Fibroblast of villous mesenchyme (primary cell): ENCODE data around the gene SRSF3. TPM values are rescaled to one million over a fixed set of nuclear protein-coding genes. Genes with fewer than 3 reads are reported as not detected.

Source experiments
- DNase-seq: peaks from one replicate; pipeline ENCODE4 v3.0.0-alpha.2; 2010; ENCODE audit warnings: low read depth
- H3K4me3 ChIP-seq: 2 replicates; pipeline ENCODE4 v1.5.1; 2011; ENCODE audit warnings: low read depth, mild to moderate bottlenecking, low read length
- total RNA-seq: library from RNA; depleted of rRNA; stranded (reverse); fragments of >200 nt; gene quantifications from 2 replicates; pipeline ENCODE4 v1.2.3, GENCODE V29; 2012
- TF ChIP-seq, protein P1 (sequence below): IDR thresholded peaks from 2 replicates; pipeline ENCODE4 v1.5.1; 2012; ENCODE audit warnings: low read depth, mild to moderate bottlenecking, low read length; ENCODE audit not compliant: insufficient read depth

Gene SRSF3
- total RNA-seq, 1 donor = 445 TPM

DNA sequence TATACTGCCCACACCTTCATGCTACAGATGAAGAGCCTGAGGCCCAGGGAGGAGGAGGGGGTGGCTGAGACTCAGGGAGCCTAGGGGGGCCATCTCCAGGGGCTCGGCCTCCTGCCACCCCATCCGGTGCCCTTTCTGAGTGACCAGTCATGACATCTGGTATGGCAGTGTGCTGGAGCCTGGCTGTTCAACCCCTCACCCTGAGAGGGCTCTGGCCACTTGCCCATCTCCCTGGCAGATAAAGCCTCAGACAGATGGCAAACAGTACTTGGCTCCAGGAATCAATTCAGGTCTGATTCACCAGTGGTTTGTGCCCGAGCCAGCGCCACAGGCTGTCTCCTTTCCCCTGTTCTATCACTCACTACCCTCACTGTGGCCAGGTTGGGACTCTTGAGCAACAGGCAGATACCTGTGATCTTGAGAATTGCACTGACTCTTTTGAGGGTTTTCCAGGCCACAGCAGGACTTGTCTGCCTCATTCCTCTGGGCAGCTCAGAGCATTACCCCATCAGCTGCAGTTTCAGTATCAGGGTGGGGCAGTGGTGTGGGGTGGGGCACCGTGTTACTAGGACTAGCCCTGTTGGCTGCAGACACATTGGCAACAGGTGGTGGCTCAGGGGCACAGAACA lies 22.8 kb downstream of the SRSF3 start:
- TF ChIP-seq, protein P1, sequence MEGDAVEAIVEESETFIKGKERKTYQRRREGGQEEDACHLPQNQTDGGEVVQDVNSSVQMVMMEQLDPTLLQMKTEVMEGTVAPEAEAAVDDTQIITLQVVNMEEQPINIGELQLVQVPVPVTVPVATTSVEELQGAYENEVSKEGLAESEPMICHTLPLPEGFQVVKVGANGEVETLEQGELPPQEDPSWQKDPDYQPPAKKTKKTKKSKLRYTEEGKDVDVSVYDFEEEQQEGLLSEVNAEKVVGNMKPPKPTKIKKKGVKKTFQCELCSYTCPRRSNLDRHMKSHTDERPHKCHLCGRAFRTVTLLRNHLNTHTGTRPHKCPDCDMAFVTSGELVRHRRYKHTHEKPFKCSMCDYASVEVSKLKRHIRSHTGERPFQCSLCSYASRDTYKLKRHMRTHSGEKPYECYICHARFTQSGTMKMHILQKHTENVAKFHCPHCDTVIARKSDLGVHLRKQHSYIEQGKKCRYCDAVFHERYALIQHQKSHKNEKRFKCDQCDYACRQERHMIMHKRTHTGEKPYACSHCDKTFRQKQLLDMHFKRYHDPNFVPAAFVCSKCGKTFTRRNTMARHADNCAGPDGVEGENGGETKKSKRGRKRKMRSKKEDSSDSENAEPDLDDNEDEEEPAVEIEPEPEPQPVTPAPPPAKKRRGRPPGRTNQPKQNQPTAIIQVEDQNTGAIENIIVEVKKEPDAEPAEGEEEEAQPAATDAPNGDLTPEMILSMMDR = no peak
- DNase-seq = no peak
- no peak overlapping the region for H3K4me3 ChIP-seq

DNA sequence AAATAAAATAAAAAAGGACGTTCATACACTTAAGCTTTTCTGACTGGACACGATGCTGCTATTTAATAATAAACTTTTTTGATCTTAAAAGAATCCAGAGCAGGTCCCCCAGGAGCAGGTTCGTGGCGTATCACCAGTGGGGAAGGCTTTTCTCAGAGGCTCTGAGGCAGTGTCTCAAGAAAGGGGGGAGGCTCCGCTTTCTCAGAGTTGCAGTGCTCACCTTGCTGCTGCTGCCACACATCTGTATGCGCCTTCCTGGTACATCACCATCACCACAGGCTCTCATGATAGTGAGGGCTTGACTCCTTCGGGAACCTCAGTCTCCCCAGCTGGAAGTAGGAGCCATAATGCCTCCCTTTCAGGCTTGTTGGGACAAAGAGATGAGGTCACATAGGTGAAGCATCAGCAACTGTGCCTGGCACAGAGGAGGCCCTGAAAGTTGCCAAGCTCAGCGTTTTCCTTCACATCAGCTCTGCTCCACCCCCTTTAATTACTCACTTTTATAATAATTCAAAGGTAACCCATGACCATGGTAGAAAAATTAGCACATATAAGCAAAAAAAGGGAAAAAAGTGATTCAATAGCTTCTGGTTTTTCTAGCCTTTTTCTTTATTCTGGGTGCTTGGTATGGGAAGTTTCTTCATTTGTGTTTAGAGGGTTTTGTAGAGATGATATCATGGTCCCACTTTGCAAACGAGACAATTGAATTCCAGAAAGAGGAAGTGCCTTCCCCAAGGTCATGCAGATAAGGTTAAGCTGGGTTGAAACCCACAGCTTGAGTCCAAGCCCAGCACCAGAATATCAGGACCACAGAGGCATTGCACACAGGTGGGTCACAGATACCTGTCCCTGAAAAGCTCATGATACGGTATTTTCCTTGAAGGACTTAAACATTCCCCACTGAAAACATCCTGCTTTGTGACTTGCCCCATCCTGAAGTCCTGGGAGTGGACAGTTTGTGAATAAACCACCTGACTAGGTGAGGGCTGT lies 24.5 kb downstream of the SRSF3 start:
- no peak for DNase-seq
- TF ChIP-seq, protein P1 = no peak
- H3K4me3 ChIP-seq = no peak overlapping the region

DNA sequence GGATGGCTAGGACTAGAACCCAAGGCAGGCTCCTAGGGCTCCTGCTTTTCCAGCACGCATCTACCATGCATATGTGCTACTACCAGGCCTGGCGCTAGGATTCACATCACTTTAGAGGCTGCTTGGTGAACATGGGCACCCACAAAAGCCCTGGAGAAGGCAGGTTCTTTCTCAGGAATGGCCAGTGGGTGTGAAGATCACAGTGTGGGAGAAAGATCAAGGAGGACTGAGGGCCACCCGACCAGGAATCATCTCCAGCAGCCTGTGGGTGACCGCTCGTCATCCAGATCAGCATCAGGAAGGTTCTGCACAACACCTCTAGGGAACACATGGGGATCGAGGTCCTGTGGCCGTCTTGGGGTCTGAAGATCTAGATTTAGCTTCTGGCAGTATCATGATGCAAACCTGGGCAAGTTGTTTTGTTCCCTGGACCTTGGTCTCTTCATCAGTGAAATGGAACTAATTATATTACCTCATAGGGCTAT lies 27.3 kb downstream of the SRSF3 start:
- H3K4me3 ChIP-seq = no peak overlapping the region
- TF ChIP-seq, protein P1 = no peak
- DNase-seq = no peak

DNA sequence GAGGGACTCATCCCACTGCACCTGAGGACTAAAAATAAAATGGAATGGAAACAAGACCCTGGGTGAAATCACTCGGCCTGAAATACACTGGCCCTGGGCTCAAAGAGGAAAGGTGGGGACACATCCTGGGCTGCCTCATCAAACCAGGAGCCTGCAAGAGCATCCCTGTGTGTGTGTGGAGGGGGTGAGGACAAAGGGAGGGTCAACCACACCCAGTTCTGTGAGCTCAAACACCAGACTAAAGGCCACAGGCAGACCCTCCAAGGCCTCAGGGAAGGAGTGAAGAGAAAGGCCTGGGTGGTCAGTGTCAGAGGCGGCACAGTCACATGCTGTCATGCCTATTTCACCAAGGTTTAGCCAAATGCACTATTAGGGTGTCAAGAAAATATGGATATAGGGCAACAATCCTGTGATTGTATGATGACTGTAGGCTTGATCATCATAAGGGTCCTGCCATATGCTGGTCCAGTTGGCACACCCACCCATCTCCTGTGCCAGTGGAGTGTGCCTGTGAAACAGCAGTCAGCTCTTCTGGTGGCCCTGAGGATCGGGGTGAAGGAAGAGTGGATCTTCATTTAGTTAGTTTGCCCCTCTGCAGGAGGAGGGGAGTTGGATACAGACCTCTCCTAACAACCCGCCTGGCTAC lies 28.9 kb downstream of the SRSF3 start:
- no peak overlapping the region for H3K4me3 ChIP-seq
- no peak for DNase-seq
- TF ChIP-seq, protein P1 = no peak

DNA sequence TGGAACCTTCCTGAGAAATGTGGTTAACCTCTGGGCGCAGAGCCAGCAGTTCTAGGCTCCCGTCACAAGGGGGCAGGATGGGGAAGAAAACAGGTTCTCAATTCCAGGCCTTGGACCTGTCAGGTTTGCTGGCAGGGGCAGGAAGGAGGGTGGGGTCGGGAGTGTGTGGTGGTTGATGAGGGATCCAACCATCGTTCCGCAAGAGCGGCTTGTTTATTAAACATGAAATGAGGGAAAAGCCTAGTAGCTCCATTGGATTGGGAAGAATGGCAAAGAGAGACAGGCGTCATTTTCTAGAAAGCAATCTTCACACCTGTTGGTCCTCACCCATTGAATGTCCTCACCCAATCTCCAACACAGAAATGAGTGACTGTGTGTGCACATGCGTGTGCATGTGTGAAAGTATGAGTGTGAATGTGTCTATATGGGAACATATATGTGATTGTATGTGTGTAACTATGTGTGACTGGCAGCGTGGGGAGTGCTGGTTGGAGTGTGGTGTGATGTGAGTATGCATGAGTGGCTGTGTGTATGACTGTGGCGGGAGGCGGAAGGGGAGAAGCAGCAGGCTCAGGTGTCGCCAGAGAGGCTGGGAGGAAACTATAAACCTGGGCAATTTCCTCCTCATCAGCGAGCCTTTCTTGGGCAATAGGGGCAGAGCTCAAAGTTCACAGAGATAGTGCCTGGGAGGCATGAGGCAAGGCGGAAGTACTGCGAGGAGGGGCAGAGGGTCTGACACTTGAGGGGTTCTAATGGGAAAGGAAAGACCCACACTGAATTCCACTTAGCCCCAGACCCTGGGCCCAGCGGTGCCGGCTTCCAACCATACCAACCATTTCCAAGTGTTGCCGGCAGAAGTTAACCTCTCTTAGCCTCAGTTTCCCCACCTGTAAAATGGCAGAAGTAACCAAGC lies 29.6 kb downstream of the SRSF3 start:
- H3K4me3 ChIP-seq = no peak overlapping the region
- TF ChIP-seq, protein P1 = peak; percentile 88
- peak; percentile 83 for DNase-seq
